Ishikawa (cell line): ENCODE results near the gene TRAF3IP1.

Source experiments
- CEBPB ChIP-seq: IDR thresholded peaks from 2 replicates; pipeline ENCODE4 v1.6.1; 2012
- CREB1 ChIP-seq: IDR thresholded peaks from 2 replicates; pipeline ENCODE4 v1.6.1; 2012; ENCODE audit warnings: low read depth
- EGR1 ChIP-seq: IDR thresholded peaks from 2 replicates; pipeline ENCODE4 v1.6.1; 2012
- EP300 ChIP-seq: IDR thresholded peaks from 2 replicates; pipeline ENCODE4 v1.6.1; 2012; ENCODE audit warnings: borderline replicate concordance
- FOXM1 ChIP-seq: IDR thresholded peaks from 2 replicates; pipeline ENCODE4 v1.6.1; 2012; ENCODE audit warnings: low read depth, borderline replicate concordance
- MAX ChIP-seq: IDR thresholded peaks from 2 replicates; pipeline ENCODE4 v1.6.1; 2012
- NFIC ChIP-seq: IDR thresholded peaks from 2 replicates; pipeline ENCODE4 v1.6.1; 2012
- RAD21 ChIP-seq: IDR thresholded peaks from 2 replicates; pipeline ENCODE4 v1.6.1; 2012; ENCODE audit warnings: low read depth
- REST ChIP-seq: IDR thresholded peaks from 2 replicates; pipeline ENCODE4 v1.6.1; 2012; ENCODE audit warnings: low read depth, mild to moderate bottlenecking
- TAF1 ChIP-seq: IDR thresholded peaks from 2 replicates; pipeline ENCODE4 v1.6.1; 2012; ENCODE audit warnings: low read depth, mild to moderate bottlenecking
- TCF12 ChIP-seq: IDR thresholded peaks from 2 replicates; pipeline ENCODE4 v1.6.1; 2012; ENCODE audit warnings: low read depth
- TEAD4 ChIP-seq: IDR thresholded peaks from 2 replicates; pipeline ENCODE4 v1.6.1; 2012
- USF1 ChIP-seq: IDR thresholded peaks from 2 replicates; pipeline ENCODE4 v1.6.1; 2012
- YY1 ChIP-seq: IDR thresholded peaks from 2 replicates; pipeline ENCODE4 v1.6.1; 2012; ENCODE audit warnings: low read depth
- ZBTB7A ChIP-seq: IDR thresholded peaks from 2 replicates; pipeline ENCODE4 v1.6.1; 2012; ENCODE audit warnings: low read depth

The TRAF3IP1 gene

GRCh38 chr2:238296638-238297457 lies 23.5 kb upstream of the TRAF3IP1 start:
- TF ChIP-seq RAD21 (no peak), CREB1 (no peak), REST (no peak), FOXM1 (no peak)

- TF ChIP-seq NFIC (no peak), MAX (no peak), EGR1 (no peak), RAD21 (no peak), YY1 (no peak), TEAD4 (no peak)
These were observed 20.5 kb upstream of the TRAF3IP1 start for GRCh38 chr2:238299803-238300202.

- no peak for TF ChIP-seq REST
- TF ChIP-seq YY1: no peak
- TF ChIP-seq CEBPB: no peak
- TF ChIP-seq EGR1: no peak
- TF ChIP-seq TCF12: no peak
- TF ChIP-seq MAX: no peak
- no peak for TF ChIP-seq EP300
- TF ChIP-seq RAD21: no peak
- no peak for TF ChIP-seq ZBTB7A
- TF ChIP-seq TAF1: no peak
- TF ChIP-seq FOXM1: no peak
- no peak for TF ChIP-seq TEAD4
- no peak for TF ChIP-seq CREB1
- TF ChIP-seq USF1: no peak
- no peak for TF ChIP-seq NFIC
These were observed 18.2 kb upstream of the TRAF3IP1 start for GRCh38 chr2:238302087-238302486.

- TF ChIP-seq CEBPB (no peak), EGR1 (no peak), USF1 (no peak), CREB1 (no peak)
These were observed 17.6 kb upstream of the TRAF3IP1 start for GRCh38 chr2:238302751-238303150.

GRCh38 chr2:238304116-238304515 lies 16.2 kb upstream of the TRAF3IP1 start:
- no peak for TF ChIP-seq TAF1
- TF ChIP-seq EGR1: no peak
- no peak for TF ChIP-seq TEAD4
- no peak for TF ChIP-seq CEBPB
- TF ChIP-seq RAD21: no peak
- TF ChIP-seq EP300: no peak
- no peak for TF ChIP-seq NFIC
- no peak for TF ChIP-seq YY1
- no peak for TF ChIP-seq FOXM1
- TF ChIP-seq ZBTB7A: no peak
- TF ChIP-seq MAX: no peak
- TF ChIP-seq CREB1: no peak
- no peak for TF ChIP-seq REST
- no peak for TF ChIP-seq USF1
- no peak for TF ChIP-seq TCF12
